ENCODE data around the gene C1S.

DNA sequence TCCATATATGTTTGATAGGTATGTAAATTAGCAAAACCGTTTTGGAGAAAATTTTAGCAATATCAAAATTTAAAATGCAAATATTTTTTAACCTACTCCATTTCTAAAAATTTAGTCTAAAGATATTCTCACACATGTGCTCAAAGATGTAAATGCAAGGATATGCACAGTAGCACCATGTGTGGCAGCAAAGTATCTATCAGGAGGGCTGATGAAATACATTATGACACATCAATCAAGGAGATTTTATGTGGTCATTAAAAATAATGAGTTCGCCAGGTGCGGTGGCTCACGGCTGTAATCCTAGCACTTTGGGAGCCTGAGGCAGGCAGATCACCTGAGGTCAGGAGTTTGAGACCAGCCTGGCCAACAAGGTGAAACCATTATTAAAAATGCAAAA is 39.7 kb downstream of the C1S start:
- TF ChIP-seq CTCF (IDR thresholded peaks at IDR 0.05) (no peak), POLR2A (IDR thresholded peaks at IDR 0.05) (no peak)
